ENCODE data around the gene LASP1. TPM values are rescaled to one million over a fixed set of nuclear protein-coding genes. Genes with fewer than 3 reads are reported as not detected.

LASP1 gene
- total RNA-seq, 1 donor from 2014 or later: 201 TPM

DNA sequence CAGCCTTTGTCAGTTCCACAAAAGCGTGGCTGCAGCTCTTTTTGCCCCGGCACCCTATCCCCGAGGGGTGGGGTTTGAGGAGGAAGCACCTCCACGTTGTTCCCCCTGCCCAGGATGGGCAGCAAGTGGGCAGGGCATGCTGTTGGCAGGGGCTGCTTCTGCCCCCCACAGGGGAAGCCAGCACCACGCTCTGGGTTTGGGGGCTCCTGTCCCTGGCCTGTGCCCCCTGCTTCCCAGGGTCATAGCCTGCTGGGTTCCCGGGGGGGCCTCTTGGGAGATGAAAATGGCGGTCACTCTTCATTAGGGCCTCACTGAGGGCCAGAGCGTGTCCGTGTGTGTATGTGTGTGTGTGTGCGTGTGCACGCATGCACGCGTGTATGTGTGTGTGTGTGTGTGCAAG is 22.8 kb downstream of the LASP1 start:
- Histone ChIP-seq H3K4me3 (ENCODE audit: low read depth, low read length) (no peak overlapping the region), H3K36me3 (ENCODE audit: control insufficient read depth, insufficient read depth, low read length) (peaks cover 3% of the 10 kb centered on the region), H3K27me3 (ENCODE audit: control insufficient read depth, insufficient read depth, low read length) (no peaks in the 10 kb centered on the region)
- no peak for DNase-seq (ENCODE audit: low read depth)
- no peak for TF ChIP-seq CTCF (IDR thresholded peaks at IDR 0.05; ENCODE audit: insufficient read depth, low read length, poor library complexity, severe bottlenecking)

GRCh38 chr17:38893113-38893512 is 23.3 kb downstream of the LASP1 start:
- Histone ChIP-seq H3K27me3 (ENCODE audit: control insufficient read depth, insufficient read depth, low read length) (no peaks in the 10 kb centered on the region), H3K36me3 (ENCODE audit: control insufficient read depth, insufficient read depth, low read length) (peaks cover 3% of the 10 kb centered on the region), H3K4me3 (ENCODE audit: low read depth, low read length) (no peak overlapping the region)
- no peak for TF ChIP-seq CTCF (IDR thresholded peaks at IDR 0.05; ENCODE audit: insufficient read depth, low read length, poor library complexity, severe bottlenecking)
- no peak for DNase-seq (ENCODE audit: low read depth)

DNA sequence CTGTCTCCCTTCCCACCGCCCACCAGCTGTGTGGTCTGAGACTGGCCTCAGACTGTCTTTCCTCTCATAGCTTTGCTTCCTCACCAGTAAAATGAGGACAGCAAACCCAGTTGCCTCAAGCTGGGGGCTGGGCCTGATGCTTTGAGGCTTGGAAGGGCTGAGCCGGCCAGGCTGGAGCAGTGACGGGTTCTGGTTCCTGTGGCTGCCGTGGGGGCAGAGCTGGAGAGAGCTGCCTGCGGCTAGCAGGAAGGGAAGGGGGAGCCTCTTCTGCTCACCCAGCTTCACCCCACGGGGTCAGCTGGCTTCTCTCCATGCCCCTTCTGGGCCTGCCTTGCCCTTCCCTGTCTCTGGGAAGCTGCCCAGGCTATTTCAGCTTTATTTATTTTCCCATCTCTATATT is 23.7 kb downstream of the LASP1 start:
- no peak for TF ChIP-seq CTCF (IDR thresholded peaks at IDR 0.05; ENCODE audit: insufficient read depth, low read length, poor library complexity, severe bottlenecking)
- H3K27me3 ChIP-seq (ENCODE audit: control insufficient read depth, insufficient read depth, low read length): no peaks in the 10 kb centered on the region
- H3K4me3 ChIP-seq (ENCODE audit: low read depth, low read length): no peak overlapping the region
- no peak for DNase-seq (ENCODE audit: low read depth)
- H3K36me3 ChIP-seq (ENCODE audit: control insufficient read depth, insufficient read depth, low read length): peaks cover 3% of the 10 kb centered on the region

DNA sequence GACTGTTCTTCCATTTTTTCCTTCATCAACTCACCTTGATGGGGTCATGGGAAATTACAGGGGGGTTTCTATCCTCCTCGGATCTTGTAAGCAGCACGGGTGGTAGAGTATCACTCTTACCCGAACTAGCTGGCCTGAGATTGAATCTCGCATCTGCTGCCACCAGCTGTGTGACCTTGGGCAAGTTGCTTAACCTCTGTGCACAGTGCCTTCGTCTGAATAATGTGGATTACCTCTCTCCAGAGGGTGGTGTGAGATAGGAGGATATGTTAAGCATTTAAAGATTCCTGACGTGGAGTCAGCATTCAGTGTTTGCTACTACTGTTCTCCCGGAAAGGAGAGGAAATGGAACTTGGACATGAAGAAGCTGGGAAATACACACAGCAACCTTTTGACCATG is 24.4 kb downstream of the LASP1 start:
- no peak overlapping the region for H3K4me3 ChIP-seq (ENCODE audit: low read depth, low read length)
- TF ChIP-seq CTCF (IDR thresholded peaks at IDR 0.05; ENCODE audit: insufficient read depth, low read length, poor library complexity, severe bottlenecking): no peak
- H3K36me3 ChIP-seq (ENCODE audit: control insufficient read depth, insufficient read depth, low read length): peaks cover 3% of the 10 kb centered on the region
- no peak for DNase-seq (ENCODE audit: low read depth)
- H3K27me3 ChIP-seq (ENCODE audit: control insufficient read depth, insufficient read depth, low read length): no peaks in the 10 kb centered on the region

- TF ChIP-seq CTCF (IDR thresholded peaks at IDR 0.05; ENCODE audit: insufficient read depth, low read length, poor library complexity, severe bottlenecking): no peak
Observed at GRCh38 chr17:38896346-38896954, 26.6 kb downstream of the LASP1 start.

GRCh38 chr17:38897176-38897575 is 27.3 kb downstream of the LASP1 start:
- TF ChIP-seq CTCF (IDR thresholded peaks at IDR 0.05; ENCODE audit: insufficient read depth, low read length, poor library complexity, severe bottlenecking): no peak
- no peak overlapping the region for H3K4me3 ChIP-seq (ENCODE audit: low read depth, low read length)
- no peak for DNase-seq (ENCODE audit: low read depth)
- peaks cover 2% of the 10 kb centered on the region for H3K36me3 ChIP-seq (ENCODE audit: control insufficient read depth, insufficient read depth, low read length)
- H3K27me3 ChIP-seq (ENCODE audit: control insufficient read depth, insufficient read depth, low read length): no peaks in the 10 kb centered on the region

More at GRCh38 chr17:38896346-38896954, 26.6 kb downstream of the LASP1 start:
- Histone ChIP-seq H3K36me3 (ENCODE audit: control insufficient read depth, insufficient read depth, low read length) (peaks cover 2% of the 10 kb centered on the region), H3K4me3 (ENCODE audit: low read depth, low read length) (no peak overlapping the region), H3K27me3 (ENCODE audit: control insufficient read depth, insufficient read depth, low read length) (no peaks in the 10 kb centered on the region)
- DNase-seq (ENCODE audit: low read depth): no peak
